BE2C (cell line): ENCODE data around the gene KRT72.

Experiments used
- DNase-seq: peaks from one replicate; pipeline ENCODE4 v3.0.0-alpha.2; 2020
- H3K27me3 ChIP-seq: fragments of 250-450 bp; sonication (Bioruptor Pico); 2 replicates; pipeline ENCODE4 v1.5.1; 2020; ENCODE audit warnings: mild to moderate bottlenecking
- H3K36me3 ChIP-seq: fragments of 250-450 bp; sonication (Bioruptor Pico); 2 replicates; pipeline ENCODE4 v1.5.1; 2020; ENCODE audit warnings: mild to moderate bottlenecking
- H3K4me1 ChIP-seq: fragments of 250-450 bp; sonication (Bioruptor Pico); 2 replicates; pipeline ENCODE4 v1.5.1; 2020
- H3K4me3 ChIP-seq: 2 replicates; pipeline ENCODE4 v1.5.1; 2011; ENCODE audit warnings: low read depth, low read length
- H3K9me3 ChIP-seq: fragments of 250-450 bp; sonication (Bioruptor Pico); 2 replicates; pipeline ENCODE4 v1.5.1; 2020
- CTCF ChIP-seq: IDR thresholded peaks from 2 replicates; pipeline ENCODE4 v1.5.1; 2012; ENCODE audit warnings: mild to moderate bottlenecking, low read depth, low read length

The KRT72 gene

GRCh38 chr12:52617403-52617785, 16.1 kb upstream of the KRT72 start:
- H3K4me3 ChIP-seq, result no peak overlapping the region
- DNase-seq, result no peak
- H3K36me3 ChIP-seq, result no peaks in the 10 kb centered on the region
- no peak for TF ChIP-seq CTCF
- no peaks in the 10 kb centered on the region for H3K4me1 ChIP-seq
- peaks cover 11% of the 10 kb centered on the region for H3K27me3 ChIP-seq
- no peaks in the 10 kb centered on the region for H3K9me3 ChIP-seq

- H3K4me1 ChIP-seq, result no peaks in the 10 kb centered on the region
- no peak for DNase-seq
- H3K36me3 ChIP-seq, result no peaks in the 10 kb centered on the region
- H3K27me3 ChIP-seq, result peaks cover 11% of the 10 kb centered on the region
- no peak for TF ChIP-seq CTCF
- H3K9me3 ChIP-seq, result no peaks in the 10 kb centered on the region
- no peak overlapping the region for H3K4me3 ChIP-seq
Observed at GRCh38 chr12:52616680-52617402, 15.6 kb upstream of the KRT72 start.

GRCh38 chr12:52615912-52616311, 14.6 kb upstream of the KRT72 start:
- DNase-seq, result no peak
- Histone ChIP-seq H3K36me3 (no peaks in the 10 kb centered on the region), H3K4me1 (no peaks in the 10 kb centered on the region), H3K27me3 (peaks cover 11% of the 10 kb centered on the region), H3K4me3 (no peak overlapping the region), H3K9me3 (no peaks in the 10 kb centered on the region)
- TF ChIP-seq CTCF, result no peak

GRCh38 chr12:52615208-52615868, 14.1 kb upstream of the KRT72 start:
- DNase-seq, result no peak
- TF ChIP-seq CTCF, result no peak
- Histone ChIP-seq H3K27me3 (peaks cover 11% of the 10 kb centered on the region), H3K9me3 (no peaks in the 10 kb centered on the region), H3K4me3 (no peak overlapping the region), H3K4me1 (no peaks in the 10 kb centered on the region), H3K36me3 (no peaks in the 10 kb centered on the region)

- no peak for TF ChIP-seq CTCF
- Histone ChIP-seq H3K4me1 (no peaks in the 10 kb centered on the region), H3K4me3 (no peak overlapping the region), H3K36me3 (no peaks in the 10 kb centered on the region), H3K27me3 (peaks cover 15% of the 10 kb centered on the region), H3K9me3 (no peaks in the 10 kb centered on the region)
- DNase-seq, result no peak
Observed at GRCh38 chr12:52614381-52615207, 13.3 kb upstream of the KRT72 start.
